GM12864 (cell line): ENCODE data around the gene CHAF1B.

Experiments
- DNase-seq: peaks from one replicate; pipeline ENCODE4 v3.0.0-alpha.2; 2011; ENCODE audit warnings: low read depth
- H3K4me3 ChIP-seq: 2 replicates; pipeline ENCODE4 v1.5.1; 2011; ENCODE audit warnings: mild to moderate bottlenecking, low read depth, low read length, control low read depth
- CTCF ChIP-seq: IDR thresholded peaks from 2 replicates; pipeline ENCODE4 v1.5.1; 2011; ENCODE audit warnings: low read depth, mild to moderate bottlenecking, moderate library complexity, low read length, control low read depth, inconsistent platforms; ENCODE audit errors: missing control alignments

CHAF1B gene

DNA sequence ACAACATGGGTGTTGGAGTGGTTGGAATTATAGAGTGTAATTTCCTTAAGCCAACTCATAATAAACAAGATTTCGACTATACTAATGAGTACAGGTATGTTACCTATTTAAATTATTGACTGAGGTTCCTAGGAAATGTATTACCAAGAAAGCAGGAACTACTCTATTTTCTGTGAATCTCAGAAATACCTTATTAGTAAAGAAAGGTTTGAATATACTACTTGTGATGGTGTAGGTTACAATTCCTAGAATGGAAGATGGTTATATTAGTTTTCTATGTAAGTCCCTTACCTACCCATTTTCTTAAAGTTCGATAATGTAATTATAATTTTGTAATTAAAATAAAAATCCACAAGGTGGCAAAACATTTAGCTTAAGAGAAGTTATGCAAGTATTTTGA is 35.9 kb upstream of the CHAF1B start:
- no peak overlapping the region for H3K4me3 ChIP-seq
- DNase-seq, result no peak
- no peak for TF ChIP-seq CTCF

GRCh38 chr21:36350282-36350910 is 34.8 kb upstream of the CHAF1B start:
- no peak for DNase-seq
- no peak overlapping the region for H3K4me3 ChIP-seq
- no peak for TF ChIP-seq CTCF

GRCh38 chr21:36354918-36355680 is 30.1 kb upstream of the CHAF1B start:
- no peak overlapping the region for H3K4me3 ChIP-seq
- no peak for DNase-seq
- TF ChIP-seq CTCF, result no peak

- DNase-seq, result no peak
- no peak for TF ChIP-seq CTCF
- H3K4me3 ChIP-seq, result no peak overlapping the region
Measured at GRCh38 chr21:36355868-36356267, 29.3 kb upstream of the CHAF1B start.

- no peak for TF ChIP-seq CTCF
- H3K4me3 ChIP-seq, result no peak overlapping the region
- no peak for DNase-seq
Measured at GRCh38 chr21:36359185-36359584, 26.0 kb upstream of the CHAF1B start.

DNA sequence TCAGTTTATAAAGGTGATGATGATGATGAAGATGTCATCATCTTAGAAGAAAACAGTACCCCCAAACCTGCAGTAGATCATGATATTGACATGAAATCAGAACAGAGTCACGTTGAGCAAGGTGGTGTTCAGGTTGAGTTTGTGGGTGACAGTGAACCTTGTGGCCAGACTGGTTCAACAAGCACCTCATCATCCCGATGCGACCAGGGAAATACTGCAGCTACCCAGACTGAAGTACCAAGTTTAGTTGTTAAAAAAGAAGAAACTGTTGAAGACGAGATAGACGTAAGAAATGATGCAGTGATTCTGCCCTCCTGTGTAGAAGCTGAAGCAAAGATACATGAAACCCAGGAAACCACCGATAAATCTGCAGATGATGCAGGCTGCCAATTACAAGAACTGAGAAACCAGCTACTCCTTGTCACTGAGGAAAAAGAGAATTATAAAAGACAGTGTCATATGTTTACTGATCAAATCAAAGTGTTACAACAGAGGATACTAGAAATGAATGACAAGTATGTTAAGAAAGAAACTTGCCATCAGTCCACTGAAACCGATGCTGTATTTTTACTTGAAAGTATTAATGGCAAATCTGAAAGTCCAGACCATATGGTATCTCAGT is 16.0 kb upstream of the CHAF1B start:
- TF ChIP-seq CTCF, result no peak
- H3K4me3 ChIP-seq, result no peak overlapping the region
- no peak for DNase-seq
